ENCODE results near the gene ELL2.

Gene ELL2

DNA sequence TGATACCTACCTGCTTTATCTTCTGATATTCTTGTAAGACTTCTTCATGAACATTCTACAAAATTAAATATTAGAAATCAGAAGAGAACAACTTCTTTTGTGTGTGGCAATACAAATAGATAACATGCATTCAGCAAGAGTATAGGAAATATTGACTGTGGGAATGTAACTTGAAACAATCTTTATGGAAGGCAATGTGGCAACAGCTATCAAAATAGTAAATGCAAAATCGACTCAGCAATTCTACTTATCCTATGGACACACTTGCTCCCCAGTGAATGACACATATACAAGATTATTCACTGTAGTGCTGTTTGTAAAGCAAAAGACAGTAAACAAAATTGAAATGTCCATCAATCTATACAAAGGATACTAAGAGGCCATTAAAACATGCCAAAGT is 72.6 kb downstream of the ELL2 start:
- no peak for DNase-seq (ENCODE audit: low spot score)
- TF ChIP-seq CTCF (conservative IDR thresholded peaks at IDR 0.05; ENCODE audit: low read depth): no peak
- POLR2A ChIA-PET (ENCODE audit: low non-redundant PET): no interaction called here
- CTCF ChIA-PET: interaction anchor here (0.7 to 0.9 kb wide), 2 partner anchors 24 to 455 kb away, joined by 3 read pairs; no protein-coding TSS in a partner anchor
- no peak overlapping the region for H3K27ac ChIP-seq

DNA sequence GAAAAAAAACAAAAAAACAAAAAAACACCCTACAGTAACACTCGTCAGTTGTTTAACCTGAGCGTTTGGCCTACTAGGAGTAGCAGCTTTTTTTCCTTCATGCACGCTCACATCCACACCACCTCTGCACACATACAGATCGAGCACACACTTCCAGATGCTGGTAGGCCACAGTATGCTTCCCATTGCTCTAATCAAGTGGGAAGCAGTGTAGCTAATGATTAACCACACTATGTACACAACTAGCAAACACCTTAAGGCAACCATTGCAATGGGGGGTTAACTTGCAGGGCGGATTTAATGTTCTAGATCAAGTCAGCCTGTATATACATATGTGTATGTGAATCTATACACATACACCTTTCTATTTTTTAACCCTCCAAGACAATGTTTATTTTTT is 73.7 kb downstream of the ELL2 start:
- POLR2A ChIA-PET (ENCODE audit: low non-redundant PET): no interaction called here
- TF ChIP-seq CTCF (conservative IDR thresholded peaks at IDR 0.05; ENCODE audit: low read depth): no peak

GRCh38 chr5:95886340-95887044 is 75.2 kb downstream of the ELL2 start:
- DNase-seq (ENCODE audit: low spot score): no peak
- TF ChIP-seq CTCF (conservative IDR thresholded peaks at IDR 0.05; ENCODE audit: low read depth): no peak
- ChIA-PET POLR2A (ENCODE audit: low non-redundant PET) (interaction anchor here (0.6 to 0.7 kb wide), 2 partner anchors 30 to 68 kb away, joined by 4 to 5 read pairs; no protein-coding TSS in a partner anchor), CTCF (interaction anchor here (0.6 kb wide), 2 partner anchors 40 to 447 kb away, joined by 4 to 6 read pairs; no protein-coding TSS in a partner anchor)
- H3K27ac ChIP-seq: no peak overlapping the region

More for the DNA sequence above, 73.7 kb downstream of the ELL2 start:
- CTCF ChIA-PET: interaction anchor here (0.5 kb wide), 1 partner anchor 104 kb away, joined by 3 read pairs; no protein-coding TSS in a partner anchor
- no peak for DNase-seq (ENCODE audit: low spot score)
- no peak overlapping the region for H3K27ac ChIP-seq

DNA sequence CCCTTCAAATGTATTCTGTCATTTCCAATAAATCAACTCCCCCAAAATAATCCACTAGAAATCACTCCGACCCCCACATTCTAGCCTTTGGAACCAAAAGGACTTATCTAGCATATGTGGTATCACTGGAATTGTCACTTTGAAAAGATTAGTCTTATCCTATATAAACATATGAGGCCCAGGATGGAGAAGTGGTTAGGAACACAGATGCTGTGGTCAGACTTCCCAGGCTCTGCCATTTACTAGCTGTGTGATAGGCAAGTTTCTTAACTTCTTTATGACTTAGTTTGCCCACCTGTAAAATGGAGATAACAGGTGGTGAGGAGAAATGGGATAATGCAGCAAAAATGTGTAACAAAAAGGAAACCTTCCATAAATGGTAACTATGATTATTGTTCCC is 77.1 kb downstream of the ELL2 start:
- TF ChIP-seq CTCF (conservative IDR thresholded peaks at IDR 0.05; ENCODE audit: low read depth): no peak
- no peak overlapping the region for H3K27ac ChIP-seq
- CTCF ChIA-PET: no interaction called here
- no peak for DNase-seq (ENCODE audit: low spot score)
- POLR2A ChIA-PET (ENCODE audit: low non-redundant PET): no interaction called here

DNA sequence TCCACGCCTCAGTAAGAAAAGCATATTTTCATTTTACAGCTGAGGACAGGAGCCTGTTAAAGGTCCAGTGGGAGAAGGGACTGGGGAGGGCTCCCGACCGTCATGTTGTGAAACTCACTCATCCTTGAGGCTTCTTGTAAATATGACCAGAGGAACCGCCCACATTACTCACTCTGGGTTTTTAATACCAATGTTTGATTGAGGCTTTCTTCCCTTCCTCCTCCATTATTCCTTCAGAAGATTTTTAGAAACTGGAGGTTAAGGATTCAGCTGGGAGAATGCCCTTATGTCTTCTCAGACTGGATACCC is 77.7 kb downstream of the ELL2 start:
- ChIA-PET CTCF (no interaction called here), POLR2A (ENCODE audit: low non-redundant PET) (no interaction called here)
- no peak overlapping the region for H3K27ac ChIP-seq
- no peak for TF ChIP-seq CTCF (conservative IDR thresholded peaks at IDR 0.05; ENCODE audit: low read depth)
- peak; percentile 57 for DNase-seq (ENCODE audit: low spot score)

GRCh38 chr5:95883185-95884016 is 78.2 kb downstream of the ELL2 start:
- H3K27ac ChIP-seq: no peak overlapping the region
- POLR2A ChIA-PET (ENCODE audit: low non-redundant PET): no interaction called here
- CTCF ChIA-PET: interaction anchor here (0.6 to 1.1 kb wide), 3 partner anchors 41 to 452 kb away, joined by 3 to 4 read pairs (median 4); no protein-coding TSS in a partner anchor
- no peak for TF ChIP-seq CTCF (conservative IDR thresholded peaks at IDR 0.05; ENCODE audit: low read depth)
- DNase-seq (ENCODE audit: low spot score): no peak

All from RWPE1 (cell line).